ENCODE results near the gene RBBP7. TPM values are rescaled to one million over a fixed set of nuclear protein-coding genes. Genes with fewer than 3 reads are reported as not detected.
A peak's percentile ranks its signal among the peaks of the same experiment; 100 is the strongest.

The RBBP7 gene
- total RNA-seq, 4 donors from 2014 or later: 40.7 to 117 (median 47.8) TPM

DNA sequence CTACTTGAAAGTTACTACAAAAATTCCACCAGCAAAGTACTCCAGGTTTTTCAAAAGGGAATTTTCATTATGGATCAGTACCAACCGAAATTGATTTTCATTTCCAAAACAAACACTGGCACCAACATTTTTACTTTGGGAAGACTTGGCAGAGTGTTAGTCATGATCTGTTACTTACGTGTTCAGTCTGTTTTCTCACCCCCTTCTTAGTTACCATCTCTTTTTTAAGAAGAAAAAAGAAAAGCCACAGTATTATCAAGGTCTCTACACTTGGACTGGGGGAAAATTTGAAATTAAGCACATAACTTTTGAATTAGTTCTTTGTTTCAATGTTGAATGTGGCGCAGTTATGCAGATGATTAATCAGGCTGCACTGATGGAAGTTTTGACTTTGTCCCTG, 27.5 kb downstream of the RBBP7 start:
- Histone ChIP-seq H3K36me3 (peaks cover 0 to 23% (median 0%) of the 10 kb centered on the region in 3 donors), H3K27me3 (no peaks in the 10 kb centered on the region), H3K9me3 (no peaks in the 10 kb centered on the region), H3K4me1 (no peaks in the 10 kb centered on the region), H3K4me3 (no peak overlapping the region), H3K27ac (no peak overlapping the region)
- DNase-seq: no peak
- TF ChIP-seq POLR2A (IDR thresholded peaks at IDR 0.05) (no peak), CTCF (IDR thresholded peaks at IDR 0.05) (no peak)

DNA sequence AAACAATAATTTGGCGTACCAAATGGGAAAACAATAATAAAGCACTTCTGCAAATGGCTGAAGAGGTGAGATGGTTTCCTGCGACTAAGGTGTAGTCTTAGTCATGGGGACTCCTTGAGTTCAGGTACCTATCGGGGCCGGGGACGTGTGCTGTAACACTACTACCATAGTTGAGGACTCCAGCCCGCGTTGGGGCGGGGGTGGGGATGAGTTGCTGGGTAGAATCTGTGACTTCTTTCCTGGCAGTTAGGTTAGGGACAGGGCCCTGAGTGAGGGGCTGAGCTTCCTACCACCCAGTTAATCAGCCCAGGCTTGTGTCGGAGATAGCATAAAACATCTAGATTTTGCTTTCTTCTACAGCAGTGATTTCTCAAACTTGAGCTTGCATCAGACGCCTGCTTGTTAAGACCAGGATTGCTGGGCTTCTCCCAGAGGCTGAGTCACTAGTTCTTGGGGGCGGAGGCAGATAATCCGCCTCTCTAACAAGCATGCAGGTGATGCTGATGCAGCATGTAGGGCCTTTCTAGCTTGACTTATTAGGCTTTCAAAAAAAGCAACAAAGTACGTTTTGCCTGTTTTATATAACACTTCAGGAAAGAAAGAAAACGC, 30.2 kb downstream of the RBBP7 start:
- no peak overlapping the region for H3K27ac ChIP-seq
- no peak overlapping the region for H3K4me3 ChIP-seq
- H3K9me3 ChIP-seq: no peaks in the 10 kb centered on the region
- TF ChIP-seq CTCF (IDR thresholded peaks at IDR 0.05) (no peak), POLR2A (IDR thresholded peaks at IDR 0.05) (no peak)
- H3K4me1 ChIP-seq: no peaks in the 10 kb centered on the region
- H3K36me3 ChIP-seq: peaks cover 0 to 5% (median 0%) of the 10 kb centered on the region in 3 donors
- no peaks in the 10 kb centered on the region for H3K27me3 ChIP-seq
- no peak for DNase-seq

DNA sequence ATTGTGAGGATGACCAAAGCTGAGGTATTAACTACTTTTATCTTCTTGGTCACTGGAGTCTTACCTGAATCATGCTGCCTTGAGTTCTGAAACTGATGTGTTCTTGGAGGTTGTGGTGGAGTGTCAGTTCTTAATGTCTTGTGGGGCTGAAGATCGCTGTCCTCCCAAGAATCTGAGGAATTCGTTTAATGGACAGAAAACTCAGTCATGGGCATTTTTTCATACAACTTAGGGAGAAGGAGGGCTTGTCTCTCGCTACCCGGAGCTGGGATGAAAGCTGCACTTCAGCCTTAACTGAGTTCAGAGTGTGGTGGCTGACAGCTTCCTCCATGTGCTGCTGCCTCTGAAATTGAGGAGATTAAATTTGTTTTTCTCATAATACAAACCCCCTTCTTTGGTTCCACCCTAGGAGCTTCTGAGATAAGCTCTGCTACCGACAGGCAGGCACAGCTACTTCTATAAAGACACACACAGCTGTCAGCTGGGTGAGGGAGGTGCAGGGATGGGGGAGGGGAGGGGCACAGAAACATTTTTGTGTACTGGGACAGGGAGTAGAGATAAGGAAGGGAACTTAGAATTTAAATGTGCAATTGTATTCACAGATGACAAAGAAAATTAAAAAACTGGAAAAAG, 30.8 kb downstream of the RBBP7 start:
- TF ChIP-seq POLR2A (IDR thresholded peaks at IDR 0.05): no peak
- Histone ChIP-seq H3K9me3 (no peaks in the 10 kb centered on the region), H3K36me3 (peaks cover 0 to 5% (median 0%) of the 10 kb centered on the region in 3 donors), H3K4me1 (no peaks in the 10 kb centered on the region), H3K27me3 (no peaks in the 10 kb centered on the region), H3K27ac (no peak overlapping the region), H3K4me3 (no peak overlapping the region)
- DNase-seq: no peak

GRCh38 chrX:16838202-16839066, 31.7 kb downstream of the RBBP7 start:
- Histone ChIP-seq H3K27ac (no peak overlapping the region), H3K4me3 (no peak overlapping the region), H3K27me3 (no peaks in the 10 kb centered on the region), H3K4me1 (no peaks in the 10 kb centered on the region), H3K36me3 (peaks cover 0 to 5% (median 0%) of the 10 kb centered on the region in 3 donors), H3K9me3 (no peaks in the 10 kb centered on the region)
- no peak for DNase-seq
- TF ChIP-seq POLR2A (IDR thresholded peaks at IDR 0.05) (no peak), CTCF (IDR thresholded peaks at IDR 0.05) (no peak)

DNA sequence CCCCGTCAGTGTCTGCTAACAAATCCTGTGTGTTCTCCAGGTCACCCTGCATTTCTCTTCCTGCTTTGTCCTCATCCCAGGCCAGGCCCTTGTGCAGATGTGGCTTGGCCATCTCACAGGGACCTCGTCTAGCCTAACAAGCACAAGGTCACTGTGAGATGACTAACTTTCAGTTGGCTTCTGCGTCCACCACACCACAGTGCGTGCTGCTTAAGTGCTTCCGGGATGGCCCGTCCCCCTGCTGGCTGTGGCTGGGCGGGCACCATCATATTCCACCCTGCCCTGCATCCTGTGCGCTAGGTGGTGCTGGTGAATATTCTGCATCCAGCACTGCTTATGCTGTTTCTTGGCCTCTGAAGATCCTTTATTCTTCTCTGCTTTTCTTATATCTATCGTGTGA, 33.8 kb downstream of the RBBP7 start:
- H3K27ac ChIP-seq: no peak overlapping the region
- DNase-seq: peak in 2 of 3 donors; percentile 47 to 50
- H3K4me1 ChIP-seq: no peaks in the 10 kb centered on the region
- H3K36me3 ChIP-seq: peaks cover 0 to 5% (median 0%) of the 10 kb centered on the region in 3 donors
- H3K9me3 ChIP-seq: no peaks in the 10 kb centered on the region
- no peak overlapping the region for H3K4me3 ChIP-seq
- TF ChIP-seq CTCF (IDR thresholded peaks at IDR 0.05) (peak in 4 of 6 experiments; percentile 13 to 35 (median 32)), POLR2A (IDR thresholded peaks at IDR 0.05) (no peak)
- H3K27me3 ChIP-seq: no peaks in the 10 kb centered on the region

GRCh38 chrX:16834806-16835205, 35.4 kb downstream of the RBBP7 start:
- TF ChIP-seq CTCF (IDR thresholded peaks at IDR 0.05) (no peak), POLR2A (IDR thresholded peaks at IDR 0.05) (no peak)
- H3K4me3 ChIP-seq: no peak overlapping the region

More at GRCh38 chrX:16834806-16835205, 35.4 kb downstream of the RBBP7 start:
- Histone ChIP-seq H3K4me1 (no peaks in the 10 kb centered on the region), H3K36me3 (peaks cover 0 to 5% (median 0%) of the 10 kb centered on the region in 3 donors), H3K27me3 (no peaks in the 10 kb centered on the region), H3K9me3 (no peaks in the 10 kb centered on the region), H3K27ac (no peak overlapping the region)
- no peak for DNase-seq
